B cell (primary cell): ENCODE results near the gene SLC12A6. TPM values are rescaled to one million over a fixed set of nuclear protein-coding genes. Genes with fewer than 3 reads are reported as not detected.
A peak's percentile ranks its signal among the peaks of the same experiment; 100 is the strongest.

Source experiments
- ATAC-seq: fragments of 200-7000 bp; cut with Tn5 transposase; one replicate; pipeline ENCODE4 v1.10.0; 2021; ENCODE audit warnings: low read depth, mild to moderate bottlenecking, moderate number of reproducible peaks, moderate library complexity
- CTCF ChIA-PET: fragments of 350-600 bp; sonication (Branson Sonifier 250); formaldehyde crosslinking; loops from one replicate; lab custom pipeline; 2021; ENCODE audit warnings: antibody characterized with exemption, inconsistent platforms; lab: Charles Lee
- POLR2A ChIA-PET: fragments of 350-600 bp; sonication (Branson Sonifier 250); formaldehyde crosslinking; loops from one replicate; lab custom pipeline; 2021; ENCODE audit warnings: antibody characterized with exemption; lab: Charles Lee
- DNase-seq: peaks from one replicate; pipeline ENCODE4 v3.0.0; 2013
- H2AFZ ChIP-seq: 2 replicates; pipeline ENCODE4 v1.6.1; 2012; ENCODE audit warnings: mild to moderate bottlenecking, low read depth, low read length; ENCODE audit not compliant: insufficient read depth, poor library complexity, severe bottlenecking
- H3K27ac ChIP-seq, 2 donors: 1 replicate in 1 of 2; 2 replicates in 1 of 2; pipeline ENCODE4 v1.5.1; 2012 to 2013; ENCODE audit warnings: low read length in 2 of 2, mild to moderate bottlenecking in 2 of 2, moderate library complexity in 1 of 2
- H3K27me3 ChIP-seq, 4 experiments: fragments of 200-600 bp in 1 of 4; sonication (generic) in 1 of 4; replicated peaks in 1 of 4; 1 replicate in 2 of 4; 2 replicates in 2 of 4; pipeline versions ENCODE4 v1.6.1 to v1.7.0; 2013 to 2016; ENCODE audit warnings: low read length in 3 of 4, mild to moderate bottlenecking in 2 of 4, mixed read lengths in 1 of 4, moderate library complexity in 1 of 4; ENCODE audit not compliant: insufficient read depth in 4 of 4, control insufficient read depth in 3 of 4; ENCODE audit errors: control extremely low read depth in 1 of 4
- H3K36me3 ChIP-seq, 2 experiments: replicated peaks in 1 of 2; 1 replicate in 1 of 2; 2 replicates in 1 of 2; pipeline versions ENCODE4 v1.6.1 to v1.7.1; 2013; ENCODE audit warnings: low read length in 1 of 2; ENCODE audit not compliant: insufficient read depth in 2 of 2, control insufficient read depth in 1 of 2; ENCODE audit errors: control extremely low read depth in 1 of 2, extremely low read depth in 1 of 2
- H3K4me1 ChIP-seq, 2 donors: fragments of 200-600 bp in 1 of 2; sonication (generic) in 1 of 2; 1 replicate in 1 of 2; 2 replicates in 1 of 2; pipeline versions ENCODE4 v1.5.1 to v1.6.1; 2013 to 2017; ENCODE audit warnings: low read length in 2 of 2; ENCODE audit not compliant: control insufficient read depth in 2 of 2, insufficient read depth in 2 of 2
- H3K4me2 ChIP-seq: replicated peaks from 2 replicates; pipeline ENCODE3; 2012; ENCODE audit warnings: mild to moderate bottlenecking, low read depth, low read length; ENCODE audit not compliant: poor library complexity, severe bottlenecking
- H3K4me3 ChIP-seq, 5 experiments: fragments of 200-600 bp in 1 of 5; sonication (generic) in 1 of 5; 1 replicate in 3 of 5; 2 replicates in 2 of 5; pipeline versions ENCODE4 v1.5.1 to v1.7.0; 2011 to 2016; ENCODE audit warnings: low read length in 4 of 5, mild to moderate bottlenecking in 4 of 5, low read depth in 2 of 5, control low read depth in 1 of 5, moderate library complexity in 1 of 5; ENCODE audit not compliant: insufficient read depth in 1 of 5; ENCODE audit errors: control extremely low read depth in 1 of 5, extremely low read depth in 1 of 5
- H3K79me2 ChIP-seq: fragments of 200-600 bp; sonication (generic); one replicate; pipeline ENCODE4 v1.6.0; 2016; ENCODE audit warnings: low read length; ENCODE audit not compliant: control insufficient read depth, insufficient read depth
- H3K9ac ChIP-seq: fragments of 200-600 bp; sonication (generic); 2 replicates; pipeline ENCODE4 v1.6.1; 2017; ENCODE audit warnings: mild to moderate bottlenecking, low read length, moderate library complexity
- H3K9me3 ChIP-seq, 3 donors: one replicate each; pipeline versions ENCODE4 v1.6.1 to v1.7.1; 2013; ENCODE audit warnings: low read length in 2 of 3; ENCODE audit not compliant: control insufficient read depth in 2 of 3, insufficient read depth in 1 of 3; ENCODE audit errors: control extremely low read depth in 1 of 3
- H4K20me1 ChIP-seq: 2 replicates; pipeline ENCODE4 v1.6.0; 2012; ENCODE audit warnings: mild to moderate bottlenecking, low read length; ENCODE audit not compliant: insufficient read depth, control insufficient read depth, poor library complexity, severe bottlenecking
- H3K27ac Mint-ChIP-seq: one replicate; pipeline ENCODE4 v1.8.0; 2021; ENCODE audit warnings: mixed read lengths
- H3K27me3 Mint-ChIP-seq: one replicate; pipeline ENCODE4 v1.8.0; 2021; ENCODE audit warnings: mixed read lengths
- H3K4me1 Mint-ChIP-seq: one replicate; pipeline ENCODE4 v1.8.0; 2021; ENCODE audit warnings: mixed read lengths
- H3K4me3 Mint-ChIP-seq: one replicate; pipeline ENCODE4 v1.8.0; 2021; ENCODE audit warnings: mixed read lengths
- H3K9me3 Mint-ChIP-seq: one replicate; pipeline ENCODE4 v1.8.0; 2022; ENCODE audit warnings: mixed read lengths; ENCODE audit not compliant: insufficient read depth
- CTCF ChIP-seq: fragments of 200-600 bp; IDR thresholded peaks from one replicate; pipeline ENCODE4 v1.8.0; 2022; ENCODE audit warnings: antibody characterized with exemption, mild to moderate bottlenecking
- EZH2 ChIP-seq: IDR thresholded peaks from 2 replicates; pipeline ENCODE4 v1.6.1; 2012; ENCODE audit warnings: borderline replicate concordance, low read depth, mild to moderate bottlenecking, moderate library complexity, low read length; ENCODE audit not compliant: insufficient read depth, poor library complexity, severe bottlenecking
- WGBS: methylation state at CpG from one replicate; pipeline ENCODE4 v1.1.5; 2013; ENCODE audit warnings: missing lambda C conversion rate; ENCODE audit not compliant: insufficient coverage; 5-methylcytosine and 5-hydroxymethylcytosine counted together
- intact Hi-C: fragments of 100-400 bp; cut with micrococcal nuclease; formaldehyde crosslinking; loops from one replicate; pipeline ENCODE4 v1.10.0; 2022
- polyA plus RNA-seq: library from polyadenylated mRNA; depleted of rRNA; stranded (reverse); fragments of >200 nt; gene quantifications from 2 replicates; pipeline ENCODE4 v1.2.3, GENCODE V29; 2012
- total RNA-seq, 2 donors: library from RNA; stranded (reverse); fragments of 120-200 nt in 1 of 2; gene quantifications; 1 replicate in 1 of 2; 2 replicates in 1 of 2; pipeline versions ENCODE4 v1.2.3 to v1.2.4, GENCODE V29; 2013 to 2022

SLC12A6 gene
- total and polyA plus RNA-seq, 2 donors (not counting 1 experiment from before 2014, with no cell fraction given): 75.8 to 141 TPM

DNA sequence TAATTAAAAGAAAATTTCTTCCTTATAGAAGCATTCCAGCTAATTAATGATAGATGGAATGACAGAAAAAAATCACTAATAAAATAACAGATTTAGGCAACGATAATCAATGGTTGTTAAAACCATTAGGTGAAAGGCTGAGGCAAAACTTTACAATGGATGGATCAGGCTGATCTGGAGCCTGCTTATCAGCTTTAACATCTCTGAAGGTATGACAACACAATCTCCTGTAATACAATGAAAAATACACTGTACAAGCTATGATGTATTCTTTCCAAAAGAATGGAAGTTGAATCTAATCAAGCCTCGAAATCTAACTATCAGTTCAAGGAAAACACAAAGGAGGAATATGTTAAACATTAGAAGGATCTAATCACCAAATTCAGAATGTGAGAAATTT is 73.5 kb downstream of the SLC12A6 start:
- ATAC-seq (no peak), DNase-seq (no peak)
- H3K4me1 ChIP-seq: no peaks in the 10 kb centered on the region
- ChIA-PET CTCF (interaction anchor here (1.3 kb wide), 1 partner anchor 79 kb away, joined by 4 read pairs; the partner anchor contains the start of genes NOP10 and NUTM1), POLR2A (no interaction called here)
- Mint-ChIP-seq H3K4me1 (no peaks in the 10 kb centered on the region), H3K4me3 (no peak overlapping the region), H3K27me3 (no peaks in the 10 kb centered on the region), H3K9me3 (no peaks in the 10 kb centered on the region), H3K27ac (no peak overlapping the region)
- peaks cover 2 to 12% of the 10 kb centered on the region in 2 experiments for H3K36me3 ChIP-seq
- no peak overlapping the region for H3K4me2 ChIP-seq
- no peak overlapping the region for H3K4me3 ChIP-seq
- H4K20me1 ChIP-seq: peaks cover 18% of the 10 kb centered on the region
- peaks cover 3% of the 10 kb centered on the region for H3K79me2 ChIP-seq
- H3K27me3 ChIP-seq: no peaks in the 10 kb centered on the region
- H2AFZ ChIP-seq: no peak overlapping the region
- H3K9me3 ChIP-seq: peaks cover 0 to 7% (median 0%) of the 10 kb centered on the region in 3 donors
- intact Hi-C loops: no loop called here
- no peak overlapping the region for H3K9ac ChIP-seq
- H3K27ac ChIP-seq: no peak overlapping the region
- no peak for TF ChIP-seq CTCF
- no peak for TF ChIP-seq EZH2
- WGBS: no CpG with 5 or more reads among the region's 2 CpGs

GRCh38 chr15:34262362-34262761 is 75.2 kb downstream of the SLC12A6 start:
- H4K20me1 ChIP-seq: peaks cover 18% of the 10 kb centered on the region
- DNase-seq: no peak
- H3K27ac Mint-ChIP-seq: peak overlapping the region; percentile 2
- peaks cover 5 to 23% of the 10 kb centered on the region in 2 experiments for H3K36me3 ChIP-seq
- H3K4me1 Mint-ChIP-seq: no peaks in the 10 kb centered on the region
- H3K79me2 ChIP-seq: peaks cover 3% of the 10 kb centered on the region
- TF ChIP-seq EZH2 (no peak), CTCF (no peak)
- no peak overlapping the region for H3K4me3 ChIP-seq
- no peaks in the 10 kb centered on the region for H3K9me3 Mint-ChIP-seq
- no peaks in the 10 kb centered on the region for H3K4me1 ChIP-seq
- no peaks in the 10 kb centered on the region for H3K27me3 Mint-ChIP-seq
- H2AFZ ChIP-seq: no peak overlapping the region
- ChIA-PET CTCF (interaction anchor here (0.9 to 3.3 kb wide), 2 partner anchors 21 to 106 kb away, joined by 3 to 12 read pairs; partner anchors contain the start of gene LPCAT4), POLR2A (no interaction called here)
- H3K27ac ChIP-seq: no peak overlapping the region
- intact Hi-C loops: no loop called here
- H3K4me2 ChIP-seq: no peak overlapping the region
- no peak overlapping the region for H3K9ac ChIP-seq
- no peak for ATAC-seq
- no peaks in the 10 kb centered on the region for H3K27me3 ChIP-seq
- H3K9me3 ChIP-seq: peaks cover 0 to 7% (median 0%) of the 10 kb centered on the region in 3 donors
- H3K4me3 Mint-ChIP-seq: no peak overlapping the region
- WGBS: 97% methylated on average over 12 of the region's 13 CpGs
